ENCODE results near the gene KCNK15.

KCNK15 gene

DNA sequence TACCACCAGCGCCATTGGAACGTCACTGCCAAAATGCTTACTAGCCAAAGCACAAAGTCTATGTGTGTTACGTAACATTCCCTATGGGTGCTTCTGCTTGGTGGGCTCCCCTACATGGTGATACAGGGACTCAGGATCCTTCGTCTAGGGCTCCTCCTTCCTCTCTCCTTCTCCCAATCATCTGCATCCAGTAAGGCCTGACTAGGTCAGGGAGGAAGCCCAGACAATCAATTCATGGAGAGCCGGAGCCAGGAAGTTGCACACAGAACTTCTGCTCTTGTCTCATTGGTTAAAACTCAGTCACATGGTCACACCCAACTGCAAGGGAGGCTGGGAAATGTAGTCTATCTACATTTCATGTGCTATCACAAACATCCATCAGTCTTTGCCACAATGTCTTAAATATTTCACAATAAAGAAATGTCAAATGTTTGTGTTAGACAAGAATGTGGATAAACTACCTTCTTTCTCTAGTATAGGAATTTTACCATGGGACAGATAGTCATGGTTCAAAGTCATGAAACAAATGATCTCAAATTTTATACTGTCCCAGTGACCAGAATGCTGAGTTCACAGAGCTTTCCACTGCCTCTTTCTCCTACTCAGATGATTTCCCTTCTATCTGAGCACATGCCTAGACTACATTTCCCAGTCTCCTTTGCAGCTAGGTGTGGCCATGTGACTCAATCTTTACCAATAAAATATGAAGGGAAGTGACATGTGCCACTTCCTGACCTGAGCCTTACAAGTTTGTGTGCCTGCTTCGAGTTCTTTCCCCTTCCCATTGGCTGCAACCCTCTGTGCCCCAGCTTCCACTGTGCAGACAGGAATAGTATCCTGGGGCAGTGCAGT lies 9.3 kb upstream of the KCNK15 start:
- peak; percentile 57 for DNase-seq

DNA sequence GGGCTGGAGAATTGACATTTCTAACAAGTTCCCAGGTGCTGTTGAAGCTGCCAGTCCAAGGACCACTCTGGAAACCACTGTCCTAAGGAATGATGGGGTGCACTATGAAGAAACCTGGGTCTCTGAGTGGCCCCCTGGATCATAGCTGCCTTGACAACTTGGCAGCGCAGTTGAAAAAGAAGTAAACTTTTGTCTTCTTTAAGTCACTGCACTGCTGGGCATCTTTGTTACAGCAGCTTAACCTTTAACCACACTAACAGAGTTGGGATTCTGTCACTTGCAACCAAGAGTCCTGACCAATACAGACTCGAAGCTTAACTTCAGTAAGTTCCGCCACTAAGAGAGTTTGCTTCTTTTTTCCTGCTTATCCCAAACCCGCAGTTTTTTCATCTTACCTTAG lies 8.5 kb upstream of the KCNK15 start:
- no peak for DNase-seq

DNA sequence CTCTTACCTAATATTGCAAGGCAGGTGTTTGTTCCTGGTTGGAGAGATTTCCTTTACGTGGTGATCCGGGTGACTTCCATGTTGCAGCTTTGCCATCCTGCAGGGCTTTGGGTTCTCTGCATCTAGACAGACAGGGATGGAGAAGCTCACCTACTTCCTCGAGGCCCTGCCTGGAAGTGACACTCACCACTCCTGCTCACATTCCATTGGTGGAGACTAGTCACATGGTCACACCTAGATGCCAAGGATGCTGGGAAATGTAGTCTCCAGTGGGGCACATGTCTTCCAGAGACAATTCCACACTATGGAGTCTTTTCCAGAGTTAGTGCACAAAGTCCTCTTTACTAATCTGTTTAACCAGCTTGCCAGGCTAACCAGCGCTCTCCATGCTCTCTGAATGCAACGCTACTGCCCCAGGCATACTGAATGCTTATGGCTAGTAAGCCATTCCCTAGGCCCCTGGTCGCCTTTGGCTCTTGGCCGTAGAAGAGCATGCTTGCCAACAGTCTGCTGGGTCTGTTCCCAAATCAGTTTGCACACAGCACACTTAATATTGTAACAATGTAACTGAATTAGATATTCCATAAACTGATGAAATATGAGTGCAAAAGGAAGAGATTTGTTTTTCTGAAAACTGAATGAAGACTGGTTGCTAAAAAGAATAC lies 6.7 kb upstream of the KCNK15 start:
- peak; percentile 62 for DNase-seq

DNA sequence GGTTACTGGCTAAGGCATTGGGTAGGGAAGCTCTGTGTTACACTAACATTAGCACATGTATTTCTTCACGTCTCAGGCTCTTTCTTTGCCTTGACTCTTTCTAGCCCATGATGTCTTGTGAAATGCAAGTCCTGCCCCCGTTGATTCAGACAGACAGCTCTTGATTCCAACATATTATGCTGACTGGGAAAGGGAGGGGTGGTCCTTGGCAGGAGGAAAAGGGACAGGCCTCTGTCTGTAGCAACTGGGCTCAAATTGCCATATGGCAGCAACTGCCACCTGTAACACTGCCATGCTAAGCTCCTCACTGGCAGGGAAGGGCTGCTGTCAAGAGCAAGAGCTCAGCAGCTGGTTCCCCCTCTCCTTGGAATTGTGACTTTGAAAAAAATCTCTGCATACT lies 5.7 kb upstream of the KCNK15 start:
- no peak for DNase-seq

DNA sequence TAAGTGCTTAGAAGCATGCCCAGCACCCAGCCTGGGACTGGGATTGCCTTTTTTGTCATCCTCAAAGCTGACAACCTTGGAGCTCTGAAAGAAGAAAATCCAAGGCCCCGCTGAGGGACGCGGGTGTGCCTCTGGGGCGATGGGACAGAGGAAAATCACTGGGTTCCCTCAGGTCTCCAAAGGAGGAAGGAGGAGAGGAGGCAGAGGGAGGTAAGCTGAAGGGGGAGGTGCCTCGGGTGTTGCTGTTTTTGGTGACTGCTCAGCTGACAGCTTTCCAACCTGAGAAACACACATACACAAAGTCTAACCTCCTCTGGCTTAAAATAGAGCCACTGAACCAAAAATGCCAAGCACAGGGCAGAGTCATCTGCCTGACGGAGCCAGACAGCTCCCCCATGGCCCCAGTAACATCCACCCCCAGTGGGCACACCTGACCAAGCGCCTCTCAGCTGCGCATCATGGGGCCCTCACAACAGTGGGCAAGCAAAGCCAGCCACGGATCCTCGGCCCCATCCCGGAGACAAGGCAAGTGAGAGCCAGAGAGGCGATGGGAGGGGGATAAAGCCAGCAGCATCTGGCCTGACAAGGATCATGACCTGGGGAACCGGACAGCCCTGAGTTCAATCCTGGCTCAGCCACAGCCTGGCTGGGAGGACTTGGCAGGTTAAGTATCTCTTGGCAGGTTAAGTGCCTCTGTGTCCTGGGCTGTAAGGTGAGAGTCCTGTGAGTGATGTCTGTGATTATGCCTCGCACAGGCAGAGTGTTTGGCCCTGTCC lies 3.2 kb upstream of the KCNK15 start:
- DNase-seq, result no peak

DNA sequence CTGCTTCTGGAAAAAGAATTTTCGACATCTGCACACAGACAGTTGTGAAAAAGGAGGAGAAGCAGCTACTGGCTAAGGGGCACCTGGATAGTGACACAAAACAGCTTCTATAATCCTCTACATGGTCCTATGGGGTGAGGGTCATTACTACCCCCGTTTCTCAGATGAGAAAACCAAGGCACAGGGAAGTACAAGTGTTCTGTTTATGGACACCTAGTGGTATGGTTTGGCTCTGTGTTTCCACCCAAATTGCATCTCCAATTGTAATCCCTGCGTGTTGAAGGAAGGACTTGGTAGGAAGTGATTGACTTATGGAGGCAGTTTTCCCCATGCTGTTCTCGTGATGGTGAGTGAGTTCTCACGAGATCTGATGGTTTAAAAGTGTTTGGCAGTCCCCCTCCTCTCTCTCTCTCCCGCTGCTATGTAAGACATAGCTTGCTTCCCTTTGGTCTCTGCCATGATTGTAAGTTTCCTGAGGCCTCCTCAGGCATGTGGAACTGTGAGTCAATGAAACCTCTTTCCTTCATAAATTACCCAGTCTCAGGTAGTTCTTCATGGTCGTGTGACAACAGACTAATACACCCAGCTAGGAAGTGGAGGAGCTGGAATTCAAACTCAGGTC lies 2.5 kb upstream of the KCNK15 start:
- DNase-seq, result no peak

DNA sequence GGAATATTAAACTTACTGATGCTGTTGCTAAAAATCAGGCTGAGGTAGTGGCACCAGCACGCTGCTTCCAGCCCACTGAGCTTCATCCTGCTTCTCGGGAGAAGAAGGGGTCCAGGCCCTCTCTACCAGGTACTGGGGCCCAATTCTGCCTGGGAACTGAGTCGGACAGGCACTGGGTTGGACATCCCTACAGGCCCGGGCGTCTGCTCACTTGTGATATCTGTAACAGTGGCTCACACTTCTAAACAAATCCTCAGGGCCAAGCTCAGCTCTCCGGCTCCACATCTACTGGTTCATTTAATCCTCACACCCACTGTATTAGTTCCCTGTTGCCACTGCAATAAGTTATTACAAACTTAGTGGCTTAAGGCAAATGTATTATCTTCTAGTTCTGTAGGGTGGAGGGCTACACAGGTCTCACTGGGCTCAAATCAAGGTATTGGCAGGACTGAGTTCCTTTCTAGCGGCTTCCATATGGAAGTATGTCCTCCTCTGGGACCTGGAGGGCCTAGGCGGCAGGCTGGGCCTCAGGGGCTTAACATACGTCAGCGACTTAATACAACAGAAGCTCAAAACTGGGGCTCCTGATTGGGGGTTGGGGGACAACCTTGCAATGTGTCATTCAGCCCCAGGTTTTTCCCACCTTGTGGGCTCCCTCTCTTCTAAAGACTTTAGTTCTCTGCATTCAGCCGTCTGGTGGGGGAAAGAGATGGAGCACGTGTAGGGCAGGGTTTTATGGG lies 1.6 kb upstream of the KCNK15 start:
- no peak for DNase-seq

DNA sequence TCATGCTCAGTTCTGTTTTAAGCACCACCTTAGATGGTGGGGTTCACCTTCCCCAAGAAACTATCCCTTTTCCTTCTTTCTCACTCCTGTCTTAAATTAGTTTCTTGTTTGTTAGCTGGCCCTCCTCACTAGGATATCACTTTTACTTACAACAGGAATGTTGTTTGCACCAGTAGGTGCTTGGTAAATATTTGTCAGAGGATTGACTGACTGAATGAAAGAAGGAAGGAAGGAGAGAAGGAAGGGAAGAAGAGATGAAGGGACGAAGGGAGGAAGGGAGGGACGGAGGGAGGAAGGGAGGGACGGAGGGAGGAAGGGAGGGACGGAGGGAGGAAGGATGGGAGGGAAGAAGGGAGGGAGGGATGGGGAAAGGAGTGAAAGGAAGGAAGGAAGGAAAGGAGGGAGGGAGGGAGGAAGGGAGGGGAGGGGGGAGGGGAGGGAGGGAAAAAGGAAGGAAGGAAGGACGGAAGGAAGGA lies 505 bp upstream of the KCNK15 start:
- DNase-seq, result no peak

DNA sequence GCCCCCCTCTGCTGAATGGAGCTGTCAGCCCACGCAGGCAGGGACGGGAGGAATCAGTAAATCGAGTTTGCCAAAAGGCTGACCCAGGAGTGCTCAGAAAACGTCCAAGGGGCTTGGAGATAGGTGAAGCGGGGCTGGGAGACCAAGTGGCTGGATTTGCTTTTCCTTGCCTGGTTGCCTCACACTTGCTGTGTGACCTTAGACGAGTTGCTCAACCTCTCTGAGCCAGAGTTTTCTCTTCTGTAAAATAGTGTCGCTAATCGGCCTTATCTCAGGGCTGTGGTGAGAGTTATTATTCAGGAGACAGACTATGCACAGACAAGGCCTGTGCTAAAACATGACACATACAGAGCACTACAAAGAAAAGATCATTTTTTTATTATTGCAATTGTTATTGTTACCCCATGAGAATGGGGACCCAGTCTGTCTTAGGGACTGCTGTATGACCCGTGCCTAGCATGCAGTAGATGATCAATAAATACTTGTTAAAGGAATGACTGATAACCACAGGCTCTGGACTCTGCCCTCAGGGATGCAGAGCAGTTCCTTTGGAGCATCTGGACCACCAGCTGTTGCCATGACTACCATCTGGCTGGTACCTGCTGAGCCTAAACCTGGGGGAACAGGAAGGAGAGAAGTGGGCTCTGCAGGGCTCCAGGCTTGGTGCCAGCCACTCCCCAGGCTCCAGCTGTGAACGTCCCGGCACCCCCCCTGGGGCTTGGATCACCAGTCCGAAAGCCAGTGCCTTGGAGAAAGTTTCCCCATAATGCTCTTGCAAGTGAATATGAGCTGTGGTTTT lies 901 bp downstream of the KCNK15 start:
- DNase-seq, result no peak

DNA sequence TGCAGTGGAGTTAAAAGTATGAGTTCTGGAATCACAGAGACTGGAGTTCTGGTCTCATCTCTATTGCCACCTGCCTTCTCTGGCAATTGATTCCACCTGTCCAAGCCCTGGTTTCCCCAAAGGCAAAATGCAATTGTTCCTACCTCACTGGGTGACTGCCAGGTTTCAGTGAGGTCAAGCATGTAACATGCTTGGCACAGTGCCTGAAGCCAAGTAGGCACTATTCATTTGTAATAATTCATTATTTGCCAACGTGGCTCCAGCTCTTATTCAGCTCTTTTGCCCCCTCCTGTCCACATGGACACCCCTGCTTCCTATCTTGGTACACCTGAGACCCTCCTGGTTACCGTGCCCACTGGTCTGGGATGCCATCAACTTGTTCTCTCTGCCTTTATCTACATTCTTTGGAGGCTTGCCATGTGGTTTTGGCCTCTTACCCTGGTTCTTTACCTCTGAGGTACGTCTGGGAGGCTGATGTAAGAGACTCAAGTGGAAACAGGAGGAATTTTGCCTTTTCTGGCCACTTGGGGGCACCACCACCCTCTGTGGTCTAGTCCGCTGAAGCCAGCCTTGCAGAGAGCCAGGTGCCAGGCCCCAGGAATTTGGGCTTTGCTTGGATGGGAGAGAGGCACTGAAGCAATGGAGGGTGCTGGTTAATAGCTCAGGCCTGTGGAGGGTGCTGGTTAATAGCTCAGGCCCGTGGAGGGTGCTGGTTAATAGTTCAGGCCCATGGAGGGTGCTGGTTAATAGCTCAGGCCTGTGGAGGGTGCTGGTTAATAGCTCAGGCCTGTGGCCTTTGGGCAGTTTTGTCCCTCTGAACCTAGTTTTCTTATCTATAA lies 1.7 kb downstream of the KCNK15 start:
- DNase-seq, result peak; percentile 44

DNA sequence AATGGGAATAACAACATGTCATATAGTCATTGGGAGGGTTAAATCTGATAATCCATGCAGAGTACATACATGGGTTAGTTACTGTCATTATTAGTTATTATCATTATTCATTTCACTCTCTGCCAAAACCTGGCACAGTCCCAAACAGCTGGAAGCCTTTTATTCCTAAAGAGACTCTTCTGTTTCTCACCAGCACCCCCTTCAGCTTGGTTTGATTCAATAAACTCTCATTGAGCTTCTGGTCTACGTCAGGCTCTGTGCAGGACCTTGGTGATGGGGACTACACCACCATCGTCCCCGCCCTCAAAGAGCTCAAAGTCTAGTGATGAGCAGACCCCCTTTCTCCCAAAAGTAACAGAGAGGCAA lies 2.3 kb downstream of the KCNK15 start:
- no peak for DNase-seq

DNA sequence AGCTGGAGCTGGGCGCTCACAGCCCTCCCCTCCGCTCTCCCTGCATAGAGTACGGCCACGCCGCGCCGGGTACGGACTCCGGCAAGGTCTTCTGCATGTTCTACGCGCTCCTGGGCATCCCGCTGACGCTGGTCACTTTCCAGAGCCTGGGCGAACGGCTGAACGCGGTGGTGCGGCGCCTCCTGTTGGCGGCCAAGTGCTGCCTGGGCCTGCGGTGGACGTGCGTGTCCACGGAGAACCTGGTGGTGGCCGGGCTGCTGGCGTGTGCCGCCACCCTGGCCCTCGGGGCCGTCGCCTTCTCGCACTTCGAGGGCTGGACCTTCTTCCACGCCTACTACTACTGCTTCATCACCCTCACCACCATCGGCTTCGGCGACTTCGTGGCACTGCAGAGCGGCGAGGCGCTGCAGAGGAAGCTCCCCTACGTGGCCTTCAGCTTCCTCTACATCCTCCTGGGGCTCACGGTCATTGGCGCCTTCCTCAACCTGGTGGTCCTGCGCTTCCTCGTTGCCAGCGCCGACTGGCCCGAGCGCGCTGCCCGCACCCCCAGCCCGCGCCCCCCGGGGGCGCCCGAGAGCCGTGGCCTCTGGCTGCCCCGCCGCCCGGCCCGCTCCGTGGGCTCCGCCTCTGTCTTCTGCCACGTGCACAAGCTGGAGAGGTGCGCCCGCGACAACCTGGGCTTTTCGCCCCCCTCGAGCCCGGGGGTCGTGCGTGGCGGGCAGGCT lies 4.6 kb downstream of the KCNK15 start:
- DNase-seq, result no peak

DNA sequence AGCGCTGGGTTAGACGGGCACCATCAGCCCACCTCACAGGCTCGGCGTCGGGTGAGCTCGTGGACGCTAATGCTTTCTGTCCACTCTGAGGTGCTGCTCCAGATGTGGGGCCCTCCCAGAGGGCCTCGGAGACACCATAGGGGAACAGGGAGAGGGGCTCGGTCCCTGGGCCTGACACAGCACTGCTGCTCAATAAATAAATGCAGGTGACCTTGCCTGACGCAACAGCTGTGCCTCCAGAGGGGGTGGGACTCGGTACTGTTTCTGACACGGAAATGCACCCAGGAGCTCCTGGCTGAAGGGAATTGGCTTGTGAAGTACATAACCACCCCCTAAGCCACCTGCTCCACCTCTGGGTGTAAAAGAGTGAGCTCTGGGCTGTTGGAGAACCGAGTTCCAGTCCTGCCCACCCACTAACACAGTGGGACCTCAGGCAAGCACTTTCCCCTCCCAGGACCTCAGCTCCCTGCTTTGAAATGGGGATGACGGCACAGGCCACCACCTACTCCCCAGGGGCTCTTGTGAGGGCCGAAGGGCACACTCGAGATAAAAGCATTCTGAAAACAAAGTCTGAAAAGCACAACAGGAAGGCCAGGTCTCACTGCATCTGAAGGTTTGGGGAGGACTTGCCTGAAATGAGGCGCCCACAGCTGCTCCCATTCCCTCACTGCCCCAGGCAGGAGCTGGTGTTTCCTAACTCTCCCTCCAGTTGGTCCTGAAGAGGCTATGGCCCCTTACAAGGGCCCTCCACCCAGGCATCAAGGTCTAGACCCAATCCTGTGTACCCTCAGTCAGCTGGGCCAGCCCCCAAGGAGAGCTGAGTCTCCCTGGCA lies 6.7 kb downstream of the KCNK15 start:
- DNase-seq, result no peak

DNA sequence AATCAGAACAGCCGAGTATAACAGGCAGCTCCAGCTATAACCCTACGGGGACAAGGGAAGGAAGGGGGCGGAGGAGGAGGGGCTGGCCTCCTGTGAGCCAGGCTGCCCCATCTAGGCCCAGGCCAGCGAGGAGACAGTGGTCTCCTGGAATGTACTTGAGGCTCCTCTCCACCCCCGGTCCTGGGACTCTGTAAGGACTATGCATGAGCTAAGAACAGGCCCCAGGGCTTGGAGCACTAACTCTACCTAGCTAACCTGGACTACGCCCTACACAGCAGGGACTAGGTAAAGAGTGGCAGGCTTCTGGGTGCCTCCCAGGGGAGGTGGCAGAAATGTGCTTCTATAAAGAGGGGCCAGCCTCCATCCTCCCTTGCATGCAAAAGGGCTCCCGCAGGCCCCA lies 8.9 kb downstream of the KCNK15 start:
- no peak for DNase-seq

DNA sequence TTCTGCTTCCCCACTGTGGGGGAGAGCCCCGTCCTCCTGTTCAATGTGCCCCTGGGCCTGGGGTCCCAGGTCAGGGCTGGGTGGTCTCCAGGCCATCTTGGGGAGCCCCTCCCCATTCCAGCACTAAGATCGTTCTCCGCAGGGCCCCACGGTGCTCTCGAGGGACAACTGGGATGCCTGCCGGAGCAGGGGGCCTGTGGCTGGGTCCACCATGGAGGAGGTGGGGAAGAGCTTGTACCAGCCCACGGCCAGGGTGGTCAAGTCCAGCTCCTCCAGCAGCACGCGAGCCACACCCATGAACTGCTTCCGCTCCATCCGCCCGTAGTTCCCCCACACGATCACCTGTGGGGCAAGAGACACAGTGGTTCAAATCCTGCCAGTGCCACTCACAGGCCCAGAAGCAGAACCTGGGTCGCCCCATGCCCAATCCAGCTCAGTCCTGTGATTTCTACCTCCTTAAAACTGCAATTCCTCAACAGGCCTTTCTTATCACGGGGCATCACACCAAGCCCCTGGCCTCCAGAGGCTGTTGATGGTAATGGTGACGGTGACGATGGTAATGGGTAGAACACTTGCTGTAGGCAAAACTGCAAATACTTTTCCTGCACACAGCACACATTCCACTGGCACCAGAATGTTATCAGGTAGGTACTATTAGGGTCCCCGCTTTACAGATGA lies 10.5 kb downstream of the KCNK15 start:
- no peak for DNase-seq

DNA sequence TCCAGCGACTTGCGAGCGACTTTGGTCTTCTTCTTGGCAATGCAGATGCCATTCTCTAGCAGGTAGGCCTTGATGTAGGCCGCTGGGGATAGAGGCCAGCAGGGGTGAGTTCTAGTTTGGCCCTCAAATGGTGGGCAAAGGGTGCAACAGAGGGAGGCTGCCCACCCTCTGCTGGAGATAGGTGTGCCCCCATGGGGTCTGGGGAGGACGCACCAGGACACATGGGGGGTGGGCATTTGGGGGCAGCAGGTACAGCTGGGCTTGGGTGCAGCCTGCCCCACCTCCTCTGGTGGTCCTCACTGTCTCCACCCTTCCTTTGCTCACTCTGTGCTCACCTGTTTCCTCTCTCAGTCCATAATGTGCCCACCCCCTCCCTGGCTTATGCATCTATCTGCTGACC lies 11.3 kb downstream of the KCNK15 start:
- no peak for DNase-seq

DNA sequence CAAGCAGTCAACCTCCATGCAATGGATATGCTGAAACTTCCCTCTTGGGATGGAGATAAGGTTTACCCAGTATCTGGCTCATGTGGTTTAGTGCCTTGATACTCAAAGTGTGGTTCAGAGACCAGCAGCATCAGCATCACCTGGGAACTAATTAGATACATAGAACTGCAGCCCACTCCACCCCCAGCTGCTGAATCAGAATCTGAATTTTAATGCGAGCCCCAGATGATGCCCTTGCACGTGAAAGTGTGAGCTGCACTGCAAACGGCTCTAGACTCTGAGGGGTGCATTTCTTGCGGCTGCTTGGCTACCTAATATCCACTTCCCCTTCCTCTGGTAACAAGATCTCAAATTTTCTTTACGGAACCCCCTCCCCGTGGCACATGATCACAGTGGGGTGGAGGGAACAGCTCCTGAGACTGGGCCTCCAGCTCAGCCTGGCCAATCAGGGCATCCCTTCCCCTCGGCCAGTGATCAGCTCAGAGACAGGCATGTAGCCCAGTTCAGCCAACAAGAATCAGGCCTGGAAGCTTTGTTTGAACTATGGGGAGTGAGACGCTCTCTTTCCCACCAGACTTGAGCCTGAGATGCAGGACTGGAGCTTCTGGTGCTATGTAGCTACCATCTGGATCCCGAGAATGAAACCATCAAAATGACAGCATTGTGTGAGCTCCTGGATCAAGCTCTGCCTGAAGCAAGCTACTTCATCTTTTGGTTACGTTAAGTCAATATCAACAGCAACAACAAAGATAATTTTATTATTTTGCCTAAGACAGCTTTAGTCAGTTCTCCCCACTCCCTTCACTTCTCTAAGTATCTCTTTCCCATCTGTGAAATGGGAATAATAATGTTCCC lies 12.8 kb downstream of the KCNK15 start:
- DNase-seq, result no peak
